Neural cell (in vitro differentiated cells): ENCODE measurements around the gene ELN.

Experiments used
- CTCF ChIP-seq: fragments of 450-650 bp; IDR thresholded peaks from 2 replicates; pipeline ENCODE4 v1.5.1; 2014; ENCODE audit warnings: antibody characterized with exemption, mild to moderate bottlenecking, moderate library complexity; ENCODE audit not compliant: poor library complexity, severe bottlenecking
- EP300 ChIP-seq: fragments of 450-650 bp; conservative IDR thresholded peaks from 2 replicates; pipeline ENCODE4 v1.6.1; 2014; ENCODE audit warnings: antibody characterized with exemption, mild to moderate bottlenecking, moderate library complexity; ENCODE audit not compliant: poor library complexity, severe bottlenecking
- EZH2 ChIP-seq: fragments of 200-600, 300-800 bp; shearing (Covaris generic), sonication (generic); IDR thresholded peaks from 2 replicates; pipeline ENCODE4 v1.6.1; 2014; ENCODE audit warnings: antibody characterized with exemption, low read length, borderline replicate concordance, mild to moderate bottlenecking; ENCODE audit not compliant: insufficient read depth, poor library complexity, severe bottlenecking
- MXI1 ChIP-seq: fragments of 450-650 bp; conservative IDR thresholded peaks from 2 replicates; pipeline ENCODE4 v1.6.1; 2014; ENCODE audit warnings: antibody characterized with exemption, mild to moderate bottlenecking; ENCODE audit not compliant: poor library complexity, severe bottlenecking
- POLR2AphosphoS5 ChIP-seq: IDR thresholded peaks from 2 replicates; pipeline ENCODE4 v1.6.1; 2012
- RAD21 ChIP-seq: fragments of 450-650 bp; conservative IDR thresholded peaks from 2 replicates; pipeline ENCODE4 v1.6.1; 2014; ENCODE audit warnings: antibody characterized with exemption, mild to moderate bottlenecking, moderate library complexity
- REST ChIP-seq: IDR thresholded peaks from 2 replicates; pipeline ENCODE4 v1.6.1; 2012; ENCODE audit warnings: borderline replicate concordance
- SMC3 ChIP-seq: fragments of 450-650 bp; conservative IDR thresholded peaks from 2 replicates; pipeline ENCODE4 v1.6.1; 2014; ENCODE audit warnings: antibody characterized with exemption, mild to moderate bottlenecking, moderate library complexity; ENCODE audit not compliant: poor library complexity
- TAF1 ChIP-seq: IDR thresholded peaks from 2 replicates; pipeline ENCODE4 v1.6.1; 2012; ENCODE audit warnings: low read depth

DNA sequence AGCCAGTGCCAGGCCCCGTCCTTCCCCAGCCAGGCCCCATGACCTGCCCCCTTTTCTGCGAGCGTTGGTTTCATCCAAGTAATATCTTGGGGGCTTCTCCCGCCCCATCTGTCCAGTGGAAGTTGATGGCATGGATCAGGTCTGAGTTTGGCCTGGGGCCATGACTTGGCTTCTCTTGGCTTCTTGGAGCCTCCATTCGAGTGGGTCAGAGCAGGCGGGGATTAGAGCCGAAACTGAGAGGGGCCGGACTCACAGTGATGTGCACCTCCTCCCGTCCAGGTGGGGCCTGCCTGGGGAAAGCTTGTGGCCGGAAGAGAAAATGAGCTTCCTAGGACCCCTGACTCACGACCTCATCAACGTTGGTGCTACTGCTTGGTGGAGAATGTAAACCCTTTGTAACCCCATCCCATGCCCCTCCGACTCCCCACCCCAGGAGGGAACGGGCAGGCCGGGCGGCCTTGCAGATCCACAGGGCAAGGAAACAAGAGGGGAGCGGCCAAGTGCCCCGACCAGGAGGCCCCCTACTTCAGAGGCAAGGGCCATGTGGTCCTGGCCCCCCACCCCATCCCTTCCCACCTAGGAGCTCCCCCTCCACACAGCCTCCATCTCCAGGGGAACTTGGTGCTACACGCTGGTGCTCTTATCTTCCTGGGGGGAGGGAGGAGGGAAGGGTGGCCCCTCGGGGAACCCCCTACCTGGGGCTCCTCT, 40.6 kb downstream of the ELN start:
- TF ChIP-seq CTCF = no peak
- no peak for TF ChIP-seq RAD21
- no peak for TF ChIP-seq POLR2AphosphoS5
- TF ChIP-seq REST = no peak
- TF ChIP-seq MXI1 = no peak
- no peak for TF ChIP-seq EZH2
- no peak for TF ChIP-seq TAF1
- TF ChIP-seq EP300 = no peak
- TF ChIP-seq SMC3 = no peak
